Measurements from ENCODE around the gene CARD19.

The CARD19 gene

GRCh38 chr9:93125331-93125894, 29.4 kb downstream of the CARD19 start:
- Histone ChIP-seq H3K27ac (ENCODE audit: low read depth, low read length) (no peak overlapping the region), H4K20me1 (ENCODE audit: control insufficient read depth, insufficient read depth, low read depth, low read length) (no peaks in the 10 kb centered on the region), H3K9me3 (ENCODE audit: control insufficient read depth, insufficient read depth, low read length) (no peaks in the 10 kb centered on the region), H3K9me2 (replicated peaks; ENCODE audit: control insufficient read depth, low read length) (no peaks in the 10 kb centered on the region), H3K79me2 (ENCODE audit: control insufficient read depth, low read length) (peaks cover 2% of the 10 kb centered on the region; the same call in 1 of the 2 replicates), H3K36me3 (ENCODE audit: control insufficient read depth, low read length) (no peaks in the 10 kb centered on the region; the same call in 1 of the 2 replicates), H3K4me1 (ENCODE audit: control insufficient read depth, low read length) (peaks cover 9% of the 10 kb centered on the region), H3F3A (ENCODE audit: control insufficient read depth, insufficient read depth) (no peaks in the 10 kb centered on the region), H3K4me3 (ENCODE audit: low read length) (no peak overlapping the region), H3K4me2 (ENCODE audit: low read length) (no peak overlapping the region), H3K27me3 (ENCODE audit: control insufficient read depth, low read length) (no peaks in the 10 kb centered on the region)
- TF ChIP-seq EZH2phosphoT487 (IDR thresholded peaks at IDR 0.05; ENCODE audit: borderline replicate concordance, low read length): no peak

- Histone ChIP-seq H3K36me3 (ENCODE audit: control insufficient read depth, low read length) (no peaks in the 10 kb centered on the region; the same call in 1 of the 2 replicates), H3K4me2 (ENCODE audit: low read length) (no peak overlapping the region), H3K79me2 (ENCODE audit: control insufficient read depth, low read length) (peaks cover 2% of the 10 kb centered on the region; the same call in 1 of the 2 replicates), H3K27ac (ENCODE audit: low read depth, low read length) (no peak overlapping the region), H3K9me3 (ENCODE audit: control insufficient read depth, insufficient read depth, low read length) (no peaks in the 10 kb centered on the region), H3K4me3 (ENCODE audit: low read length) (no peak overlapping the region), H3K9me2 (replicated peaks; ENCODE audit: control insufficient read depth, low read length) (no peaks in the 10 kb centered on the region), H3K4me1 (ENCODE audit: control insufficient read depth, low read length) (peaks cover under 1% of the 10 kb centered on the region; the same call in 1 of the 2 replicates), H3K27me3 (ENCODE audit: control insufficient read depth, low read length) (no peaks in the 10 kb centered on the region), H3F3A (ENCODE audit: control insufficient read depth, insufficient read depth) (no peaks in the 10 kb centered on the region), H4K20me1 (ENCODE audit: control insufficient read depth, insufficient read depth, low read depth, low read length) (no peaks in the 10 kb centered on the region)
- TF ChIP-seq CTCF (IDR thresholded peaks at IDR 0.05; ENCODE audit: low read depth, low read length, poor library complexity, severe bottlenecking) (no peak), EZH2phosphoT487 (IDR thresholded peaks at IDR 0.05; ENCODE audit: borderline replicate concordance, low read length) (no peak)
Measured at GRCh38 chr9:93126151-93126781, 30.2 kb downstream of the CARD19 start.

GRCh38 chr9:93126825-93127368, 30.9 kb downstream of the CARD19 start:
- Histone ChIP-seq H3K36me3 (ENCODE audit: control insufficient read depth, low read length) (no peaks in the 10 kb centered on the region; the same call in 1 of the 2 replicates), H3K27ac (ENCODE audit: low read depth, low read length) (no peak overlapping the region), H3K79me2 (ENCODE audit: control insufficient read depth, low read length) (peaks cover 2% of the 10 kb centered on the region), H3K4me3 (ENCODE audit: low read length) (no peak overlapping the region), H3K27me3 (ENCODE audit: control insufficient read depth, low read length) (no peaks in the 10 kb centered on the region), H4K20me1 (ENCODE audit: control insufficient read depth, insufficient read depth, low read depth, low read length) (no peaks in the 10 kb centered on the region), H3F3A (ENCODE audit: control insufficient read depth, insufficient read depth) (no peaks in the 10 kb centered on the region), H3K4me2 (ENCODE audit: low read length) (no peak overlapping the region), H3K9me2 (replicated peaks; ENCODE audit: control insufficient read depth, low read length) (no peaks in the 10 kb centered on the region), H3K9me3 (ENCODE audit: control insufficient read depth, insufficient read depth, low read length) (no peaks in the 10 kb centered on the region), H3K4me1 (ENCODE audit: control insufficient read depth, low read length) (no peaks in the 10 kb centered on the region)
- TF ChIP-seq CTCF (IDR thresholded peaks at IDR 0.05; ENCODE audit: low read depth, low read length, poor library complexity, severe bottlenecking): no peak
- TF ChIP-seq EZH2phosphoT487 (IDR thresholded peaks at IDR 0.05; ENCODE audit: borderline replicate concordance, low read length): no peak

- Histone ChIP-seq H3K4me2 (ENCODE audit: low read length) (no peak overlapping the region), H3K4me1 (ENCODE audit: control insufficient read depth, low read length) (peaks cover 3% of the 10 kb centered on the region; the same call in 1 of the 2 replicates), H3K79me2 (ENCODE audit: control insufficient read depth, low read length) (peaks cover 8% of the 10 kb centered on the region), H3K27ac (ENCODE audit: low read depth, low read length) (no peak overlapping the region), H3K4me3 (ENCODE audit: low read length) (no peak overlapping the region), H3F3A (ENCODE audit: control insufficient read depth, insufficient read depth) (no peaks in the 10 kb centered on the region), H3K9me3 (ENCODE audit: control insufficient read depth, insufficient read depth, low read length) (no peaks in the 10 kb centered on the region), H3K27me3 (ENCODE audit: control insufficient read depth, low read length) (no peaks in the 10 kb centered on the region), H3K9me2 (replicated peaks; ENCODE audit: control insufficient read depth, low read length) (no peaks in the 10 kb centered on the region), H4K20me1 (ENCODE audit: control insufficient read depth, insufficient read depth, low read depth, low read length) (no peaks in the 10 kb centered on the region), H3K36me3 (ENCODE audit: control insufficient read depth, low read length) (no peaks in the 10 kb centered on the region)
- TF ChIP-seq EZH2phosphoT487 (IDR thresholded peaks at IDR 0.05; ENCODE audit: borderline replicate concordance, low read length): no peak
- TF ChIP-seq CTCF (IDR thresholded peaks at IDR 0.05; ENCODE audit: low read depth, low read length, poor library complexity, severe bottlenecking): no peak
Measured at GRCh38 chr9:93127395-93127911, 31.4 kb downstream of the CARD19 start.

Measured in DOHH2 (cell line).